Stimulated activated CD4-positive, alpha-beta T cell treated with anti-CD3 and anti-CD28 coated beads, Interleukin-1b, Interleukin-23, amount 100 ng/mL, for 1 hour (primary cell): ENCODE results near the gene KIAA0930.

Source experiments
- DNase-seq, 2 donors: peaks; one replicate each; pipeline ENCODE4 v3.0.0-alpha.2; 2020; ENCODE audit warnings: low read depth in 2 of 2

Gene KIAA0930

DNA sequence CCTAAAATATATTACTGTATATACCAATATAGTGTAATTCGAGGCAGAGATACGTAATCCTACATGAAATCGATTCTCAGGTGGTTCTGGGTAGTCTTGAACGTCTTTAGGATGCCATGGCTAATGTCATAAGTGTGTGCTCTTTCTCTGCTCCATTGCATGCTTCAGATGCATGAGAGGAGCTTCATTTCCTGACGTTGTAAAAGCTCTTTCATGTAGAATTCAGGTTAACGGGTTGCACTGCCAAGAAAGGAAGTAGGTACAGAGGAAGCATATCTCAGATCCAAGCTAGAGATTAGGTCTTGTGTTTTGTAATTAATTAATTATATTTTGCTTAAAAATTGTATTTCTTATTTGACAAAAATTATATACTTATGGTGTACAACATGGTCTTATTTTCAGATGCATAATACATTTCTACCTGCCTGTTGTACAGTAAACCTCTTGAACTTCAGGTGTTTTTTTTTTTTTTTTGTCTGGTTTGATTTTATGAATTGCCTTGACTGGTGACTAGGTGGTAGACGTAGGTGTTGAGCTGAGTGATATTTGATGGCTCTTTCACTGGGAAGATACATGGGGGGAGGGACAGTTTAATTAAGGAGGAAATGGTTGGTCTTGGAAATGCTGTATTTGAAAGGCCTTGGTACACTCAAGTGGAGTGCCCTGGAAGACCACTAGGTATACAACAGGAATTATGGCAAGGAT is 67.7 kb downstream of the KIAA0930 start:
- no peak for DNase-seq

DNA sequence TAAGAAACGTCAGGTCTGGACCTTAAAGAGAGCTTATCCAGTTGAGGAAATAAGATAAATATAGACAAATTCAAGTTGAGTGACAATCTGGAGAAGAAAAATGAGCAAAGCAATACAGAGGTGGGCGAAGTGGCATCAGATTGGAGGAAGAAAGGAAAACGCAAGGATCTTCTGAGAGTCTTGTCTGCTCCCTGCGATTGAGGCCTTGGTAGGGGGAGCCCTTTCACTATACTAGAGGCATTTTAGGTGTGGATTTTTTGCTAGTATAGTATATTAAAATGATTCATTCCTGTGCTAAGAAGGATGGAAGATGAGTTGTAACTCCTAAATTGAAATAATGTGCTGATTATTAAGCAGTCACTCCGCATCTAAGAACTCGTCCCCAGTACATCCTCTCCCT is 68.9 kb downstream of the KIAA0930 start:
- no peak for DNase-seq

DNA sequence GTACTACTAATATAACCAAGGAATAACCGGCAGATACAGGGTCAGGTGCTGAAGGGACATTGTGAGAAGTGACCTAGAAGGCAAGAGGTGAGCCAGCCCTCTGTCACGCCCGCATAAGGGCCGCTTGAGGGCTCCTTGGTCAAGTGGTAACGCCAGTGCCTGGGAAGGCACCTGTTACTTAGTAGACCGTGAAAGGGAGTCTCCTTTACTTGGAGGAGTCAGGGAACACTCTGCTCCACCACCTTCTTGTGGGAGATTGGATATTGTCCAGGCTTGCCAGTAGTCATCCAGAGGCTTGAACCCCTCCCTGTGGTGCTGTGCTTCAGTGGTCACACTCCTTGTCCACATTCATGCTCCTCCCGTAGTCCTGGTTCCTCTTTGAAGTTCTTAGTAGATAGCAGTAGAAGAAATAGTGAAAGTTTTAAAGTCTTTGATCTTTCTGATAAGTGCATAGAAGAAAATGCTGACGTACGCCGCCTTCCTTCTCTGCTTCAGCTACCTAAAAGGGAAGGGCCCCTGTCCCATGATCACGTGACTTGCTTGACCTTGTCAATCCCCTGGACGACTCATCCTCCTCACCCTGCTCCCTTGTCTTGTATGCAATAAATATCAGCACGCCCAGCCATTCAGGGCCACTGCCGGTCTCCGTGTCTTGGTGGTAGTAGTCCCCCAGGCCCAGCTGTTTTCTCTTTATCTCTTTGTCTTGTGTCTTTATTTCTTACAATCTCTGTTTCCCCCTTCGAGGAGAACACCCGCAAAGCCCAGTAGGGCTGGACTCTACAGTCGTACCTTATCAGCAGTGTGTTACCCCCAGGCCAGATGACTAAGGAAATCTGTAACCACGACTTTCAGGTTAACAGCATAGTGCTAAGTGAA is 70.9 kb downstream of the KIAA0930 start:
- no peak for DNase-seq

DNA sequence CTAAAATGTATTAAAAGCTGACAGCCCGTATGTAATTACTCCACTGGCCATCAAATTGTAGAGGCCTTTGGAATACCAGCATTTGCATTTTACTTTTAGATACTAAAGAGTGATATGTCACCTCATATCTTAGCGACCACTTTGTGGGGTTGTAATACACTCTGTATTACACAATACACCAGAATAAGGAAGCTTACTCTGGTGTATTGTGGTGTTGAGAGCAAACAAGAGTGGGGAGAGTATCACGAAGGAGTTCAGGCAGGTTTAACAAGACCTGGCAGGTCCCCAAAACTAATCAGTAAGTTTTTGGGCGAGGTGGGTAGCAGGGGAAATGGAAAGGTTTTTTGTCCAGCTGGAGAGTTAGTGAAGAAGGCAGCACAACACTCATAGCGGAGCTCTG is 73.8 kb downstream of the KIAA0930 start:
- DNase-seq: no peak

DNA sequence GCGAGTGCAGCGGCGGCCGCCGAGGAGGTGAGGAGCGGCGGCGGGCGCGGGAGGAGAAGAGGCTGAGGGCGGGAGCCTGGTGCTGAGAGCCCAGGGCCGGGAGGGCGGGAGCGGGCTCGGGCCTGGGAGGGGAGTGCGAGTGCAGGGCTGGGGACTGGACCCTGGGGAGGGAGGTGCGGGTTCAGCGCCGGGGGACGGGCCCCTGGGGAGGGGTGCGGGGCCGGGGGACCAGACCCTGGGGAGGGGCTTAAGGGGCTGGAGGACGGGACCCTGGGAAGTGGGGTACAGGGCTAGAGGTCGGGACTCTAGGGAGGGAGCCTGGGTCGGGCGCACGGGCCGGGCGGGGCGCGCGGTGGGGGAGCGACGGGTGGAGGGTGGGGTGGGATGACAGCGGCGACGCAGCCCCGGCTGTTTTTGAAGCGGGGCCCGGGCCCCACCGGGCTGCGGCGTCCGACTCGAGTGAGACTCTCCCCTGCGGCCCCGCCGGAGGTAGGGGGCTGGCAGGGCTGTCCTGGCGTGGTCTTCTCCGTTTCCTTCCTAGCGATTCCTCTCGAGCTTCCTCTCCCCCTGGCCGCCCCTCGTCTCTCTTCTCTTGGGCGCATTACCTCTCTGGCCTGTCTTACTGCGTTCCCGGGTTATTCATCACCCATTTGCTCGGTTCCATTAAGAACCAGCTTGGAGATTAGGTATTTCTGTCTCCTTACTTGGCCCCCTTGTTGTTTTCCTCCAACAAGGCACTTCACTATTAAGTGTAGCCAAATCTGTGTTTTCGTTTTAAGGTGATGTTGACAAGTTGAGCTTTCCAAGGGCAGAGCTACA is 76.2 kb downstream of the KIAA0930 start:
- peak in 1 of 2 donors; percentile 17 for DNase-seq

DNA sequence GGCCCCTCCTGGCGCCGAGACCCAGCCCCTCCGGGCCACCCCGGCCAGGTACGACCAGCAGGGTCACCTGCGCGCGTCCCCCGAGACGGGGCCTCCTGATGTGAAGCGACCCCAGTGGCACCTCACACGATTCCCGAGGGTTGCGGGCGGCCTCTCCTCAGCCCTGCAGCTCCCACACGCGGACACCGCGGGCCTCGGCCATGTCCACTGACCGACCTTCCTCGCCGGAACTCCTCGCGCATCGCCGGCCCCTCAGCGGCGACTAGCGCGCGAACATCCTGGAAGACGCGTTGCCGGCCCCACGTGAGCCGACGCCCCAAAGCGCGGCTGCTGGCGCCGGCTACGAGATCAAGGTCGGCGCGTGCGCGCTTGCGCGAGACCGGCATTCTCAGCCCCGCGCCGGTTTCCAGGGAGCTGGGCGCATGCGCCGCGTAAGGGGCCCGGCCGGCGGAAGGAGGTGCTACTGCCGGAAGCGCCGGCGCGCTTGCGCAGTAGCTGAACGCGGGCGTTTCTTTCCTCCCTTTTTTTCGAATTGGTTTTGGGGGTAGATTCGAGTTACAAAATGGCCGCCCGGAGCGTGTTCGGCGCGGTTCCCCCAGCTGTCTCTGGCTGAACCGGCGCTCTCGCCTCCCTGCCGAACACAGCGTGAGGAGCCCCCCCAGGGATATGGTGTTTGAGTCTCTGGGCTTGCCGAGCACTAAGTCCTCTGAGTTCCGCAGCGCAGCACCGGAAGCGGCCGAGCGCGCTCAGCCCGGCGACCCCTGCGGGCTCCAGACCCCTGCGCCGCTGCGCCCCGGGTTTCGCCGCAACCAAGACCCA is 77.0 kb downstream of the KIAA0930 start, which contains the start of gene NUP50:
TSS of gene NUP50 (plus strand) at position 475 of the 819 bp plus-strand sequence. CDS start 4,253 bp downstream, outside the sequence.
- peak; percentile 89 to 94 for DNase-seq

DNA sequence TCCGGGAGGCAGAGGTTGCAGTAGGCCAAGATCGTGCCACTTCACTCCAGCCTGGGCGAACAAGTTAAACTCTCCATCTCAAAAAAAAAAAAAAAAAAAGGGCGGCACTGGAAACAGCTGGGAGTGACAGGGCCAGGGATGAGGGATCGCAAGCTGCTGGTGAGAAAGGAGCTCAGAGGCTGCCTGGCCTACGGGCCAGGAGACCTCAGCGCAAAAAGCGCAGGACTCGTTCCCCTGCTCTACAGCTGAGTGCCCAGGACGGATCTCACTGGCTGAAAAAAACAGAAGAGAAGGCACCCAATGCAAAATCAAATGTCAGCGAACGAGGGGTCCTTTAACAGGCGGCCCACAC is 77.6 kb downstream of the KIAA0930 start:
- DNase-seq: no peak

DNA sequence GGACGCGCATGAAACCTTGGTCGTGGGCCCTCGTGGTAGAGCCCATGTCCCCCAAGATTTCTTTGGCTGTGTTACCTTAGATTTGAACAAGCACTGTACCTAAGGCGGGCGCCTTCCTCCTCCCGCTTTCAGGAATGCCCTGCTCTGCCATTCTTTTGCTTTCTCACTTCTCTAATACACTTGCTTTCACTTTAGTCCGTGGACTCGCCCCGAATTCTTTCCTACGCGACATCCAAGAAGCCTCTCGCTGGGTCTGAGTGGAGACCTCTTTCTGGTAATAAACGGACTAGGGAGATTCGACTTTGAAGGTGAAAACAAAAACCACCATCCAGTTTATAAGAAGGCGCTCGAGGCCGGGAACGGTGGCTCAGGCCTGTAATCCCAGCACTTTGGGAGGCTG is 78.2 kb downstream of the KIAA0930 start:
- no peak for DNase-seq

DNA sequence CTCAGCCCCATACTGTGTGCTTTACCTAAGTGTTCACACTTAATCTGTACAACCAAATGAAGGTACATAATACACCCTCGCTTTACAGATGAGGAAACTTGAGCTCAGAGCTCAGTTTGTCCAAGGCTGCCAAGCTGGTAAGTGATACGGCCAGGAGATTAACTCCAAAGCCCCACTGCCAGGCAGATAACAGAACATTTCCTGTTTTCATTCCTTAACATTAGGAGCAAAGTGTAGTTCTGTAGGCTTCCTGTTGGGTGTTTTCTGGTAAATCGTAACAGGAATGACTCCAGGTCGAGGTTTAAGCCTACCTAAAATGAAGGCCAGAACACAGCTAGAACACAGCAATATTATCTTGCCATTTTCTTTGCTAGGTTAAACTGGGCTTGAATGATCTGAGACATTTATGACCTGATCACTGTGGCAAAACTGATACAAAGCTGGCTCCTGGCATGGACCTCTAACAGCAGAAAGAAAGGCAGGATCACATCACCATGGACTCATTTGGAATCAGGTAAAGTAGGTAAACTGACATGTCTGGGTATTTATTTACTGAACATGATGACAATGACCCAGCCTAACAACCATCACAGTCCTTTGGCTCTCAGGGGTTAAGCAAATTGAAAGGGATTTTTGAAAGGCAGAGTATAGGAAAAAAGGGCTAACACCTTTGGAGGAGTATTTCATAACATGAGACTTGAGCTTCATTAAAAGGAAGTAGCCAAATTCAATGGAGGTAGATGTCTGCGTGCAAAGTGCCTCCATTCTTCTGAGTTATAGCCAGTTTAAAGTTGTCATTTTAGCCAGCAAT is 80.8 kb downstream of the KIAA0930 start:
- DNase-seq: no peak

DNA sequence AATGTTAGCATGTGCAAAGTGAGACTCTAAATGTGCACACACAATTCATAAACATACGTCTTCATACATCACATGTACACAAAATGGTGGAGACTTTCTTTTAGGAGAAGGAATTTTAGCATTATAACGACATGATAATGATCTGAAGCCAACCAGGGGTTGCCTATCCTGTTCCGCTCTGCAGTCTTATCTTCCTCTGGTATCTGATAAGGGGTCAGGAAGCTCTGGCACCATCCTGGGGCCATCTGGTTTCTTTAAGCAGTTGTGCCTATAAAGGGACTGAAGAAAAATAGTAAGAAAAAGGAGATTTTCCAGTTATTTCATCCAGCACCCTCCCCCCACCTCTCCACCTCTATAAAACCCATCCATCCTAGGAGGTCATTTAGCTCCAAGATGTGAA is 82.8 kb downstream of the KIAA0930 start:
- no peak for DNase-seq

DNA sequence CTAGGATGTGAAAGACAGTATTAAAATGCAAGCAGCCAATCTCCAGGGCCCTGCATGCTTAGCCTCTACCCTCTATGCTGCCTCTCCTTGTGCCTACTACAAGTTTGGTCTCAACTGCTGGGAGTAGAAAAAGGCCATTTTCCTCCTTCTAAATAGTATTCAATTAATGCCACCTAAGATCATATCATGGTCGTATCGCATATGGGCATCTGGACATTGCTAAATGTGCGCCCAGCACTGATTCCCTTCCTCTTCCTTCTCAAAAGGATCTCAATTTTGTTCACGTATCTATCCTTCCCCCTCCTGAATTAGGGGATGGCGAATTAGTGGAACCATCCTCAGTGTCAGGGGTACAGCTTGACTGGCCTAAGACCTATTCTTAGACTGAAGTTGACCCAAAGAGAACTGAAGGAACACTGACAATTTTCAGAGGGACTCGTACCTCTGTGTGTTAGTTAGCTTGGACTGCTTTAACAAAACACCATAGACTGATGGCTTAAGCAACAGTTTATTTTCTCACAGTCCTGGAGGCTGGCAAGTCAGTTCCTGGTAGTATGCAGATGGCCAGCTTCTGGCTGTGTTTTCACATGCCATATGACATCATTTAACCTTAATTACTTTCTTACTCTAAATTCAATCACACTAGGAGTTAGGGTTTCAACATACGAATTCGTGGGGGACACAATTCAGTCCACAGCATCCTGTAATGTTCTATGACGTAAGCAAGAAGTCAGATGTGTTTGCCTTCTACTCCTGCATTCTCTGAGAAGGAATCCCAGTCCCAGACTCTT is 85.4 kb downstream of the KIAA0930 start:
- no peak for DNase-seq

DNA sequence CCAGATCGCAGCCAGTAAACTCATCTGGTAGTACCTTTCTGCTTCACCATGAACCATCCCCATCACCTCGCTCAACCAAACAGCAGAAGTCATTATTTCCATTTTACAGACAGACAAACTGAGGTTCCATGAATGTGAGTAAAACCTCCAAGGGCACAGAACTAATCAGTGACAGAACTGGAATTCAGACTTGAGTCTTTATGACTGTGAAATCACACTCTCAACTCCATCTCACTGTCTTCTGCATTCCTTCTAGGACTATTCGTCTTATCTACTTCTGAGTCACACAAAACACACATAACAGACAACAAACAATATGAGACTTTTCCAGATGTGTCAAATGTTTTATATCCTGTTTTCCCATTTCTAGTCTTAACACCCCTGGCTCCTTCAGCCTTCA is 86.3 kb downstream of the KIAA0930 start:
- no peak for DNase-seq

DNA sequence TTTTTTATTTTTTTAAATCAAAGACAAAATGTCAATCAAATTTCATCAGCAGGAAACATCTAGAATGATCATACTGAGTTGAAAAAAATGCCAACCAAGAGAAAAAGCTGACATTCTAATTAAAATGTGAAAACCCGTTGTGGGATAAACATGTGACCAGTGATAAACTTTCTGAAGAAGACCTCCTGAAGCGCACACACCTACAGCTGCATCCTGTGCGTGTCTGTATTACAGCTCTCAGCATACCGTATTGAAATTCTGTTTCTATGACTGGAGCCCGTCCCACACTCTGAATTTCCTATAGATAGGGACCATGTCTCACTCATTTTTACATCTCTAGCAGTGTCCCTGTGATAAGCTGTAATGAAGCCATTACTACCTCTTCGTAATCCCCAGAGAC is 89.2 kb downstream of the KIAA0930 start:
- no peak for DNase-seq

DNA sequence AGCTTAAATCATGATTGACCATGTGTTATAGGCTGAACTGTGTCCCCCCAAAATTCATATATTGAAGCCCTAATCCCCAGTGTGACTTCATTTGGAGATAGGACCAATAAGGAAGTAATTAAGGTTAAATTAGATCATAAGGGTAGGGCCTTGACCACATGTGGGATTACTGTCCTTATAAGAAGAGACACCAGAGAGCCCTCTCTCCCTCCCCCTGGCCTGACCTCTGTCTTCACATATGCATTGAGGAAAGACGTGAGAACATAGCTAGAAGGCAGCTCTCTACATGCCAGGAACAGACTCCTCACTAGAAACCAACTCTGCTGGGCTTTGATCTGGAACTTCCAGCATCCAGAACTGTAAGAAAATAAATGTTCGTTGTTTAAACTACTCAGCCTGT is 90.6 kb downstream of the KIAA0930 start:
- DNase-seq: no peak

DNA sequence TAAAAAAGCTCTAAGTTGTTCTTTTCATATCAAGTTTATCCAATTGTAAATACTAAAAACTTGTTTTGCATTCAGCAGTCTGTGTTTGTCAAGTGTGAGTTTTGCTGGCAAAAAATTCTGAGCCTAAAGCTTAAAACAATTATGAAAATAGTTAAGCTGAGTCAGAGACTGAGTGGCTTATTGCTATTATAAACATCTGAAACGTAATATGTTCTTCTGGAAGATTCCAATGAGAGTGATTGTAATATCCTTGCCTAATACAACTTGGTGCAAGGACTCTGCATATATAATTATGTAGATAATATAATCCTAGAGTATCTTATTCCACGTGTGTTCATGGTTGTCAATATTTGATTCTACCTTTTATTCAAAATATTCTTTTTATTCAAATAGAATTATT is 91.0 kb downstream of the KIAA0930 start:
- DNase-seq: no peak

DNA sequence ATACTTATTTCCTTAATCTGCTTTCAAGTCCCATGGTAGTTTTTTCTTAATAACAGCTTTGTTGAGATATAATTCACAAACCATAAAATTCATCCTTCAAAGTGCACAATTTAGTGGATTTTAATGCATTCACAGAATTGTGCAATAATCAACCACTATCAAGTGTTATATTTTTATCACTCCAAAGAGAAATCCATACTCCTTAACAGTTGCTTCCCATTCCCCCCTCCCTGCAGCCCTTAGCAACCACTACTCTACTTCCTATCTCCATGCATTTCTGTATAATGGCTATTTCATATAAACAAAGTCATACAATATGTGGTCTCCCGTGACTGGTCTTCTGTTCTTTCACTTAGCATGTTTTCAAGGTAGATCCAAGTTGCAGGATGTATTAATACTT is 95.8 kb downstream of the KIAA0930 start:
- no peak for DNase-seq

DNA sequence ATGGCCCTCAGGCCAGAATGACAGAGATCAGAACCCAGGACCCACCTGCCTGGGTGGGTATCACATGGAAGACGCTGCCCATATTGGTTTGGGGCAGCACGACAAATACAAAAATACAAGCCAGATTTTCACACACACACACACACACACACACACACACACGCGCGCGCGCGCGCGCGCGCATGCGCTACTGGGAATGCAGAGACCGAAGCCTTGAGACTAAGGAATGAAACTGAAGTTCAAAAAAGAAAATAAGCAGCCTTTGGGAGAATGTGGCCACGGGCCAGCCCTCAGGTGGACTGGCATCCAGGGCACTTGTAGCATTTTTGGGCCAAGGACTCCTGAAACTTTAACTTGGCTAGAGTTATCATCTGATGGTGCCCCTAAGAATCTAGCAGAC is 98.3 kb downstream of the KIAA0930 start:
- DNase-seq: no peak
